OCI-LY3 (cell line): Measurements from ENCODE around the gene ZNF516.

ENCODE experiments used
- CTCF ChIP-seq: fragments of 200-600, 300-600 bp; sonication (generic); IDR thresholded peaks from 2 replicates; pipeline ENCODE4 v1.5.1; 2014; ENCODE audit warnings: antibody characterized with exemption, low read length, low read depth
- EZH2phosphoT487 ChIP-seq: fragments of 200-600 bp; shearing (Covaris generic); IDR thresholded peaks from 2 replicates; pipeline ENCODE4 v1.6.1; 2018; ENCODE audit warnings: antibody characterized with exemption, mixed run types, low read depth

- no peak for TF ChIP-seq CTCF
- TF ChIP-seq EZH2phosphoT487: no peak
These were observed 135.1 kb downstream of the ZNF516 start for GRCh38 chr18:76359909-76360308.
